HG03432 (cell line): ENCODE data around the gene KAT7.
A peak's percentile ranks its signal among the peaks of the same experiment; 100 is the strongest.

Source experiments
- ATAC-seq: cut with Tn5 transposase; IDR thresholded peaks from one replicate; pipeline ENCODE4 v1.9.1; 2021; ENCODE audit warnings: mild to moderate bottlenecking, moderate library complexity; ENCODE audit not compliant: unreplicated experiment

Gene KAT7

DNA sequence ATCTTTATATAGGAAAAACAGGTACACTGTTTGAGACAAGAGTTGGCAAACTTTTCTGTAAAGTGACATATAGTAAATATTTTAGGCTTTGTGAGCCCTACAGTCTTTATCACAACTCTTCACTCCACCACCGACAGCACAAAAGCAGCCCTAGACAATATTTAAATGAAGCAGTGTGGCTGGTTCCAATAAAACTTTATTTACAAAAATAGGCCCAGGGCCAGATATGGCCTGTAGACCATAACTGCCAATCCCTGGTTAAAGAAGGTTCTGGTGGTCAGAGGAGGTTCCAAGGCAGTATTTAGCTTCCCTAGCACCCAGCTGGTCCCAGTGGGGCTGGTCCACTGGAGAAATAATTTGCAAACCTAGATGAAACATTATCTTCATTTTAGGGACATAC lies 28.2 kb upstream of the KAT7 start:
- no peak for ATAC-seq

DNA sequence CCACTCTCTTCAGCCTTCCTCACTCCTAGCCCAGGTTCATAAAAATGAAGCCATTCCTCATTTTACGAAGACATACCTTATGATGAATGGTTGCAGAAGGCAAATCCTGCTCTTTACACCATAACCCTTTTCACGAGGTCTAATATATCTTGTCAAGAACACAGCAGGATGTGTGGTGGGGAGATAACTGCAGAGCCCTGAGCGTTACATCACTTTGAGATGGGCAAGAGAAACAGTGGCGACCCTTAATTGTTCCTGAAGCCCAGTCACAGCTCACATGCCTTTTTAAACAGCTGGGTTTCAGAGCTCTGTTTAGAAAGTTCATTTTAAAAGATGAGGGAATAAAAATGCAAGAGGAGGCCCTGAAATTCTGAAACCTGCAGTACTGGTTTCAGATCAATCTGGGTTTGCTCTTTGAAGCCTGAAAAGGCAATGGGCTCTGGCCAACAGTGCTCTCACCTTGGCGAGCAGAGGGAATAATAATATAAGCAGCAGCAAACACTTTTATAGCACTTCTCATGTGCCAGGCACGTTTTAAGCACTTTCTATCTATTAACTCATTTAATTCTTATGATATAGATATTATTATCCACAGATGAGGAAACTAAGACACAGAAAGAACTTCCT lies 27.4 kb upstream of the KAT7 start:
- no peak for ATAC-seq

DNA sequence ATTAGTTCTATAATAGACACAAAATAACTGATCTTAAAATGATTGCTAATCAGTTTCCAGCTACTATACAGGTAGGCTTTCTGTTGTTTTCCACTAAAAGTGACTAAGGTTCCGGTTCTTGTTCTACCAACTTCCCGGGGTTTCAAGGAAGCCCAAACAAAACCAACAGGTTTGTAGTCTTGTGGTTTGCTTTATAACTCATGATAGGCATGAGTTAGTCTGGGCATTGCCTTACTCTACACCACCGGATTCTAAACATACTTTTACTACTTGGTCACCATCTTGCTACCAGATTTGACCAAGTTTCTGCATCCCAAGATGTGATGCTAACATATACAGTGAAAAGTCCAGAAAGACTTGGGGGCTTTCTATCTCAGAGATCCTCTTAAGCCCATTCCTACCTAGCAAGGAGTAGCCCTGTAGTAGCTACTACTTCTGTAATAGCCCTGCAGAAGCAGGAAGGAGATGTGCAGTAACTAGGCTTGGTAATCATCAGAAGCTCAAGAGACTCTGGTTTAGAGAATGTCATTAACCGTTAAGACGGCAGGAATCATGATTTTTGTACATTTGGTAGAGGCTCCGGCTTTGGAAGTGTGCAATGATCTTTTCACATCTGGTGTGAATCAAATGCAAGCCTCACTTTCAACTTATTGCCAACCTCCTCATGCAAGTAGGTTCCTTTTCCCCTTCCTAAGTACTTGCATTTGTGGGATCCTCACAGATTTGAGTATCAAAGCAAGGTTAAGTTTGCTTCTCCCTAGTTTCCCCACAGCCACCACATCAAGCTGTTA lies 26.1 kb upstream of the KAT7 start:
- ATAC-seq, result no peak

DNA sequence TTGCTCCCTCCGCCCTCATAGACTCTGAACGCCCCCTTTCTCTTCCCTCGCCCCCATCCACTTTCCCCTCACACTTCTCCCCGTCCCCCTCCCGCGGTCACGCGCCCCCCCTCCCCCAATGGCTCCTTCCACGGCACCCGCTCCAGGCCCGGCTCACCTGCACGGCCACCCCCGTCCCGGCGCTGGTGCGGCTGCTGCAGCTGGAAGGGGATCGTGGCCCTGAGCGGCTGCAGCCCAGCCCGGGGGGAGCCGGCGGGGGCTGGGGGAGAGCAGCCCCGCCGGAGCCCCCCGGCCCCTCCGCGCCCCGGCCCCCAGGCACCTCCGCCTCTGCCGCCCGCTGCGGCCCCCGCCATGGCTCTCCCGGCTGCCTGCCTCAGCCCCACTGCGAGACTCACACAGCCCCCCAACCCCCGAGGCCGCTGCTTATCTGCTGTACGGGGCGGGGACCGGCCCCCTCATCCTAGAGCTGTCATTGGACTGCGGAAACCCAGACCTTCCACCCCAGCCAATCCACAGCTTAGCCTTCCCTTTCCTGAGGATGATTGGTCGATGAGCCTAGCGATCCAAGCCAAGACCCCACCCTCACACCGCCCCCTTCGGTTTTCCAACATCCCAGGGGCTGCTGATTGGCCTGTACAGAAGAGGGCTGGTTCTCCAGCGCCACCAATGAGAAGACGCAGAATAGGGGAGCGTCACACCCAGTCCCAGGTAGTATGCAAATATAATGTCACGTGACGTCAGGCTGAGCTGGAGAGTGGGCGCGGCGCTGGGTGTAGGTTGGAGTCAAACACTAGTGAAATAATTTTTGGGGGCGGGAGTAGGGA lies 24.5 kb upstream of the KAT7 start, which contains the start of gene FAM117A:
FAM117A (minus strand) TSS at position 397 of the 824 bp plus-strand sequence; CDS start at position 353, 44 bp downstream.
- peak; percentile 91 for ATAC-seq

DNA sequence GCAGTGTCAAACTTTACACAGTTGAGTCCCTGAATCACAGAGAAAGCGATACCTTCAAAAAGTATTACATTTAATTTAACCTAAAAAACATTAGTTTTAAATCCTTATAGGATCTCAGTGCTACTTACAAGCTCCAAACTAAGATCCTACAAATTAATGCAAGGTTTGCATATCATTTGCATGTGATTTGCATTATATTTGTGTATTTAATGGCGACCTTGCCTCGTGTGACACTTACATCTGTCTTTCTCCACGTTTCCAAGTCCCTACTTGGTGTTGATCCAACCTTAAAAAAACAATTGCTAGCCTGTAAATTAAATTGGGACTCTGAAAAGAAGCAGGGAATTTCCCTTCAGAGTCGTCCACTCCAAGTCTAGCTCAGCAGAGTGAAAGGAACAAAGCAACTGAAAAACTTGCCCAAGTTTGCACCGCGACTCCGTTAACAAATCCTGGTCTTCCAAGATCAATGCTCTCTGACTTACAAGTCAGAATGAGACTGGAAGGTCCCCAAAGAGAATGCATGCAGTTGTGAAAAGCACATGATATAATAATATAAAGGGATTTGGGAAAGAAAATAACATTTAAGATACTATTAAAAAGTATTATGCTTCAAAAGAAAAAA lies 23.8 kb upstream of the KAT7 start:
- ATAC-seq, result no peak

DNA sequence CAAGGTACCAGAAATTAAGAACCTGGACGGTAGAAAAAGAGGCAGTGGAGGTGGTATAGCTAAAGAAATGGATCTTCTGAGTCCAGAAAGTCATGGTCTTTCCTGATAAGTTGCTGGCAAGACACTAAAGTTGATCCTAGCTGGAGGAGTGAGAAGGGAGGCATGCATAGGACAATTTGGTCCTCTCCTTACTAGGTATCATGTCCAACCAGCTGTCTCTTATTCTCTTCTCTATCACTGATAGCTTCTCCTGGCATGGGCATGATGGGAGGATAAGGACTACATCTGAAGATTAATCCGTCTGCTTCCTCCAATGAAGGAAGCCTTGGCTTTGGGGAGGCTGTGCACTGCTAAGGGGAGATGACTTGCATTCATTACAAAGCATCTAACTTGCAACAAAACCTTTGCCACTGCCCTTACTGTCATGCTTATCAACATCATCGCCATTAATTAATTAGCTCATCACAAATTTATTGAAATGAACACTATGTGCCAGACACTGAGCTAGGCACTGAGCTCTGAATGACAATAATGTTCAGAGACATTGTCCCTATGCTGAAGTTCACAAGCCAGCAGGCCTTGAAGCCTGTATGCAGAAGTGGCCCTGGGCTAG lies 21.5 kb upstream of the KAT7 start:
- ATAC-seq, result no peak

DNA sequence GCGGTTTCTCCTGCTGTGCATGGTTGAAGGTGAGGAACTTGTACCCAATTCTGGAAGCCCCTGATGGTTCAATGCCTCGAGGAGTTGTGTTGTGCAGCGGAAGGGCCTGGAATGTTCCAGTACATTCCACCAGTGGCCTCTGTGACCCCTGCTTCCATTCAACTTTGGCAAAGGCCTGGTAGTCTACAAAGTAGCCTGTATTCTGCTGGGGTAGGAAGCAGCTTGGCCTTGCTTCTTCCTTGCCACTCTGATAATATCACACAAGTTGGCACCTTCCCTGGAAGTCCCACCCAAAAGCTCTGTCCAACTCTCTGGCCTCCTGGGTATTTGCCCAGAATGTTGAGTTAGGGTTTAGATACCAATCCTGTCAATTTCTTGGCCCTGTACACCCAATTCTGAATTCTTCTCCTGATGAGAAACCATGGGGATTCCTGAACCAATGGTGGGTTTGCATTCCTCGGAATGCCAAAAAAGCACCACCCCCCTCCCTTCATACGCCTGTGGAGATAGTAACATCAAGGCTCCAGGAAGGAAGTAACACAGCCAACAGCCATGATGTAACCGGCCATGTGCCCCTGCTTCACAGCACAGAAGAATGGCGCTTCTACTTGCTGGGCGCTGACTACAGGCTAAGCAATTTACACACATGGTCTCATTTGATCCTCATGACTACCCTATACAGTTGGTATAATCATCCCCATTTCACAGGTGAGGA lies 12.8 kb upstream of the KAT7 start:
- ATAC-seq, result no peak

DNA sequence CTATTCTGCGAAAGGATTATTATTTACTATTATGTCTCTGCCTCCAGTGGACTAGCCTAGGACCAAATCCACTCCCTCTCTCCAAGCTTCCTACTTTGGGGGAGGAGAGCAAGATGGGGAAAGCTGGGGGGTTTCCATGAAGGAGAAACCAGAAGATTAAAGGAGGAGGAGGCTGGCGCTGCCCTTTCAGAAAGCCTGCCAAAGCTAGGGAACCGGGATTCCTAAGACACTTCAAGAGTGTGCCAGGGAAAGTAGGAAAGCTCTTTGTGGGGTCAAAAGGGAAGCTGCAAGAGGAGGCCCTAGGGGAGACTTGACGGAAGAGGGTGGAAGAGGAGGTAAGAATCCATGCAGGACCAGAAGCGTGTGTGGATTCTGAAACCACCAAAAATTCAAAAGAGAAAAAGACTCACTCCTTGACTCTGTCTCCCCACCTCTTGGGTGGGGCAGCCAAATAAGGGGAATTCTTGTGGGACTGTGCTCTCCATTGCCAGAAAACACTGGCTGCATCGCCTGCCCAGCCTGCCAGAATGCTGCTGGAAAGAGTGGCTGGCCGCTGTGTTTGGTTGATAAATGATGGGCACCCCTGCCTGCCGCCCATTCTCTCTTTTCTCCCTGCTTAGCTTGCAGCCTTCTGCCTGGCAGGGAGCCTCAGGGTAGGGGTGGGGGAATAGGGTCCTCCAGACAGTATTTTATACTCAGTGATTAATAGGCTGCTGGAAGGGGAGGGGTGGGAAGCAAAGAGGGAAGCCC lies 11.8 kb upstream of the KAT7 start:
- ATAC-seq, result no peak

DNA sequence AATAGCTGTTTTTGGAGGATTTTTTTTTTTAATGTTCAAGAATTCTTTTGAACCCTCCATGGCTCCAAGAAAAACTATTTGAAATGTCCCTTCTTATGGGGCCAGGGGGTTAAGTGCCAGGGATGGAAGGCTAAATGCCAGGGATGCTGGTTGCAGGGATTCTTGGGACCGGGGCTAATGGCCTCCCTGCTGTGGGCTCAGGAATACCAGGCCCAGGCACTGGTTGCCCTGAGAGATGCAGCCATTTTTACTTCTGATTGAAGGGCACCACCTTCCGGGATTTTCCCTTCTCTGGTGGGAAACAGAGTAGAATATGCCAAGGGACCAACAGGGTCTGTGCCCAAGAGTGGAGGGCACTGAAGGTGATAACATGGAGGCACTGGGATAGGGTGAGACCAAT lies 10.9 kb upstream of the KAT7 start:
- no peak for ATAC-seq

DNA sequence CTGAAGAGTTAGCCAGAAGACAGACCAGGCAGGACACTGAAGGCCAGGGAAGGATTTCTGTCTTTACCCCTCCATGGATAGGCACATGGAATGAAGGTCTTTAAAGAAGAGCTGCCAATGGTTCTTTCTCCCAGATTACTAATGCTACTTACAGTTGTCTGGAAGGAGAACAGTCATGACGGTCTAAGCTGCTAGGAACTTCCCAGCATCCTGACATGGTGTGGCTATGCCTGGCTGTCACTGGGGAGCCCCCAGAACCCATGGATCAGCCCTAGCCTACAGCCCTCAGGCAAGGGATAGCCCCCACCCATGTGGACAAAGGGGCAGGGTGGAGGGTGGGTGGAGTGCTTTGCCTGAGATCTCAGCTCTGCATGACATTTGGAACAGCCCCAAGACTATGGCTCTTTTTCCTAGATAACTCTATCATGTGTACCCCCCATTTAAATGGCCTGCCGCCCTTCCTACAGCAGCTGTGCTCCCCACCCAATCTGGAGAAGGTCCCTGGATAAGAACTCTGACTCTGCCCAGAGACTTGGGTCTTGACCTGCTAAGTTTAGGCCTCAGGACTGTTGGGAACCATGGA lies 9.2 kb upstream of the KAT7 start:
- ATAC-seq, result no peak

DNA sequence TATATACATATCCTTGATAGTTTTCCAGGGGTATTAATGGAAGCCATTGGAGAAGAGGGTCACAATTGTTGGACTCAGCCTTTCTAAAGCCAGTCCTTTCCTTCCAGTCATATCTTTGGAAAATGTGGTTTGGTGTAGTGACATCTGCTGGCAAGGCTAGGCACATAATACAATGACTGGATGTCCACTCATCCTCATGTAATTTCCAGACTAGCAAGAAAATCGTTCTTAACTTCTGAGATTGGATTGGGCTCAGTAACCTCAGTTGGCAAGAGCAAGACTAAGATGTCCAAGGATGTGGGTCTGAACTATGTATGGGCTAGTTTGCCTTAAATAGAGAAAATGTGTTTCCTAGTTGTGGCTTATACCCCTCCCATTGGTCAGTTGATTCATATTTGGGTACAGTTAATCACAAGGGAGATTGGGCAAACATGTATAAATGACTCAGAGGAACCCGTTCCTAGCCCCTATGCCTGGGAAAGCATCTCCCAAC lies 8.7 kb upstream of the KAT7 start:
- ATAC-seq, result no peak

DNA sequence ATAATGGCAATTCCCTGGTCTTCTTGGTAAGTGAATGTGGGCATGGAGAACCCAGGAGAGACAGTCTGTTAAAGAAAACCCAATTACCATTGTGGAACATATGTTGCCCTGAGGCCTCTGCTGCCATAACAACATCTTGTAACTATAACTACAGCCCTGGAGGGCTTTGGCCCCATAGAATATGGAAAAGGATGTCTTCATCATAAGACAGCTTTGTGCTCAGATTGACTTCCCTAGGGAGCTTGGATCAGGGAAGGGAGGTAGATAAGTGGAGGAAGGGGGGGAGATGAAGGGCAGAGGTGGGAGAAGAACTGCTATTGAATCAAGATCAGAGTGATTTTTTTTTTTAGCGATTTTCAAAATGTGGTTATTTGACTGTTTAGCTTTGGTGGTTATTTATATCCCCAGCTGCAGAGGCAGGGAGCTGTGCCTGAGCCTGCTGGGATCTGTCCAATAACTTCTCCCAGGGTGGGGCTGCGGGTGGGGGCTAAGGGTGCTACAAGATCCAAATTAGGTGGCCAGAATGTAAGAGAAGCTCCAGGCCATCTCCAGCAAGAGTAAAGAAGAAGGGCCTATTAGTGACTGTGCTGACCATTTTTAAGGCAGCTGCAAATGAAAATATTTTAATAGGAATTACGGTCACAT lies 5.3 kb upstream of the KAT7 start:
- no peak for ATAC-seq

DNA sequence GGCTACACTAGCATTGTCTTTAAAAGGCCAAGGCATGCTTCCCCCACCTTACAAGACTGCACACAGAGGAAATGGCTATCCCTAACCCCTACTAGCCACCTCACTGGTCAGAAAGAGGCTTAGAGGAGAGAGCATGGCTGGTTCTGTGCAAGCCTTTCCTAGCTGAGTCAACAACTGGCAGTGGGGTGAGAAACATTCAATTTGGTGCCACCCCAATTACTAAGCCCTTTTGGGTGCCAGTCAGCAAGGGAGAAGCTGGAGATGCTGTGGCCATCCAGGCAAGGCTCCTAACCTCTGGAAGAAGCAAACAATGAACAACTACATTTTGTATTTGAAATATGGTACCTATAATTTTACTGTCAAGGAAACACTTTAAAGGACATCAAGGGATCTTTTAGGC lies 4.7 kb upstream of the KAT7 start:
- ATAC-seq, result no peak

DNA sequence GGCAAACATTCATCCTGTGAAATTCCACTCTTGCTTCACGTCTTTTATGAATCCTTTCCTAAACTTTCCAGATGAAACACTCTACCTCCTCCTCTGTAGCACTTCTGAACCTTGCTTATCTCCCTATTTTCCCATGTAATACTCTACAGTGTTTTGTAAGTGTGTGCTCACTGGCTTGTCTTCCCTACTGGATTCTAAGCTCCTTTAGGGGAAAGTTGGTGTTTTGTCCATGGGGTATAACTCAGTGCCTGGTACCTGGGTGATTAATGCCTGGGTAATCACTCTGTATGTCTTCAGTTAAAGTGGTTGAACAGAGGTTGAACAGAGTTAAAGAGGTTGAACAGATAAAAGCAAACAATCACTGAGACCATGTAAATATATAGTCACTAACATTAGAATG lies 3.8 kb upstream of the KAT7 start:
- ATAC-seq, result no peak

DNA sequence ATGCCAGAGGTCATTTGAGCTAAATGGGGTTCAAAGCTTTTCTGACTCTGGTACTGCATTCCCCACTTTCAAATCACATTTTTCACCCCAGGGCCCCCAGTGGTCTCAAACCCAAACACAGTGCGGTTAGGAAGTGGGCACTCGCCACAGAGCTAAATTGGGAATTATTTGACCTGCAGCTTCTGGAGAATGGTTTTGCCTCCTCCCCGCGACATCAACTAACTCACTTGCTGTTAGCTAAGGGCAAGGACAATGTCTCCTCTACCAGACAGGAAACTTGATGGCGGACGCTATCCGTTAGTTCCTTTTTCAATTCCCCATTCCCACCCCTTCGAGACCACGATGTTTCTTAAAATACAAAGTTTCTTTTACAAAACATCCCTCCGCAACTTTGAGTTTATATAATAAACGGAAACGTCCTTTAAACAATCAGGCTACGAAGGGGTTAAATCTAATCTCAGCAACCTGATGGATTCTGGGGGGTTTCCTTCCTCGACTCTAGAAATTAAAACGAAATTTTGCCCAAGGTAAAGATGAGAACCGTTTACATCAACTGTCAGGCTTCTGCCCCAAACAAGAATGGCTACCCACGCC lies 500 bp upstream of the KAT7 start:
- no peak for ATAC-seq

DNA sequence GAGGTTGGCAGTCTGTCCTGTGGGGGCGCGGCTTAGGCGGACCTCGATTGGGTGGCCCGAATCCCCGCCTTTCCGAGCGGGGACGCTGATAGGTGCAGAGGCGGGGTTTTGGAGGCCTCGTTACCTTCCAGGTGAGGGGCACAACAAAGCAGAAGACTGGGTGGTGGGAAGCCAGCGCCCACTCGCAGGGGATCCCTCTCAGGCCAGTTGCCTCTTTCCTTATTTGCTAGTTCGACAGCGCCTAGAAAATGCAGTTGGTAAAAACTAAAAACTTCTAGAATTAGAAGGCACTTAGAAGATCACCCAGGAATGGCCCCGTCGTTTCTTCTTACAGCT lies 730 bp downstream of the KAT7 start:
- no peak for ATAC-seq

DNA sequence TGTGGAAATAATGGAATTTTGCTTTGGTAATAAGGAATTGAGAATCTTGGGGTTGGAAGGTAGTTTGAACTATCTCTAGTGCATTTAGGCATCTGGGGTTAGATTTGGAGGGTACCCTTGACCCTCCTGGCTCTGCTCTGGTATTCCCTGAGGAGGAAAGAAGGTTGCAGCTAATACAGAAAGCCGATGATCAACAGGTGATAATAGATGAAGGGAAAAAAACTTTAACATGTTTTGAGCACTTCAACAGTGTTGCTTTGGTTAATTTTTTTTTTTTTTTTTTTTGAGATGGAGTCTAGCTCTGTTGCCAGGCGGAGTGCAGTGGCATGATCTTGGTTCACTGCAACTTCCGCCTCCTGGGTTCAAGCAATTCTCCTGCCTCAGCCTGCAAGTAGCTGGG lies 4.8 kb downstream of the KAT7 start:
- ATAC-seq, result no peak

DNA sequence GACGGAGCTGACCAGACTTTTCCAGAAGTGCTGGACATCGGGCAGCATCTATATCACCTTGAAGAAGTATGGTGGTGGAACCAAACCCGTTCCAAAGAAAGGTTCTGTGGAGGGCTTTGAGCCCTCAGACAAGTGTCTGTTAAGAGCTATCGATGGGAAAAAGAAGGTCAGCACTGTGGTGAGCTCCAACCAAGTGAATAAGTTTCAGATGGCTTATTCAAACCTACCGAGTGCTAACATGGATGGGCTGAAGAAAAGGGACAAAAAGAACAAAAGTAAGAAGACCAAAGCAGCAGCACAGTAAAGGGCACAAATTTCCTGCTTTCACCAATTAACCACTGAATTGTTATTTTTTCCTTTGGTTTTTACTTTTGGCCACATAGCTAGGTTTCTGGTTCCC lies 6.9 kb downstream of the KAT7 start:
- no peak for ATAC-seq
